ENCODE data around the gene HNF4A.

DNA sequence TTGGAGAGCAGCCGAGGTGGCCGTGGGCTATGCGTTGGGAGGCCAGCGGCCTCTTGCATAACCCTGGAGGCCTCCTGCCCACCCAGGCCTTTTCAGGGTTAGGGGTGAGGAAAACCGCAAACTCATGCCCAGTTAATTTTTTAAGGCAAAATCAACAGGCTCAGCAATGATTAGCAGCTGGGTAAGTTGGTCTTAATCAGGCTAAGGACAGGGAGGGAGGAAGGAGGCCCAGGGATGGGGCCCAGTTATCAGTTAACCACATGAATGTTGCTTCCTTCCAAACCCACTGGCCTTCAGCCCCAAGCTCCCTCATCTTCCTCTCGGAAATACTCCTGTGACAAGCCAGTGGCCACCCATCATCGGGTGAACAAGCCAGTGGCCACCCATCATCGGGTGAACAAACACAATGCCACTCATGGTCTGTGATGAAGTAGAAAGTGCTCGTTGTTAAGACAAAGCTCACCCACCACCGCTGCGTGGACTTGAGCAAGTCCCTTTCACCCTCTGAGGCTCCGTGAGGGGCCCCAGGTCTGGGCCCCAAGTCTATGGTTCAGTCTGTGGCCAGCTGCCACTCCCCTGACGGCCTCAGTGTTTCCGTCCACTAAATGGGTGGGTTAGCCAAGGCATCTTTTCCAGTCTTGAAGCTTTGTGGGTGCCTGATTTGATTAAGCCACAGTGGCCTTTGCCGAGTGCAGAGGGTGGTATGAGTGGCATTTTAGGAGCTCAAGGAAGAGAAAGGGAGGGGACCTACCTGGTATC, 39.4 kb downstream of the HNF4A start:
- TF ChIP-seq, protein P1, sequence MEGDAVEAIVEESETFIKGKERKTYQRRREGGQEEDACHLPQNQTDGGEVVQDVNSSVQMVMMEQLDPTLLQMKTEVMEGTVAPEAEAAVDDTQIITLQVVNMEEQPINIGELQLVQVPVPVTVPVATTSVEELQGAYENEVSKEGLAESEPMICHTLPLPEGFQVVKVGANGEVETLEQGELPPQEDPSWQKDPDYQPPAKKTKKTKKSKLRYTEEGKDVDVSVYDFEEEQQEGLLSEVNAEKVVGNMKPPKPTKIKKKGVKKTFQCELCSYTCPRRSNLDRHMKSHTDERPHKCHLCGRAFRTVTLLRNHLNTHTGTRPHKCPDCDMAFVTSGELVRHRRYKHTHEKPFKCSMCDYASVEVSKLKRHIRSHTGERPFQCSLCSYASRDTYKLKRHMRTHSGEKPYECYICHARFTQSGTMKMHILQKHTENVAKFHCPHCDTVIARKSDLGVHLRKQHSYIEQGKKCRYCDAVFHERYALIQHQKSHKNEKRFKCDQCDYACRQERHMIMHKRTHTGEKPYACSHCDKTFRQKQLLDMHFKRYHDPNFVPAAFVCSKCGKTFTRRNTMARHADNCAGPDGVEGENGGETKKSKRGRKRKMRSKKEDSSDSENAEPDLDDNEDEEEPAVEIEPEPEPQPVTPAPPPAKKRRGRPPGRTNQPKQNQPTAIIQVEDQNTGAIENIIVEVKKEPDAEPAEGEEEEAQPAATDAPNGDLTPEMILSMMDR (IDR thresholded peaks at IDR 0.05; ENCODE audit: low read length): no peak
- no peak for TF ChIP-seq EZH2 (IDR thresholded peaks at IDR 0.05; ENCODE audit: borderline replicate concordance, low read length)

All from OCI-LY1 (cell line).